Middle frontal gyrus (tissue), 1 donor: ENCODE data around the gene OTOF.
A peak's percentile ranks its signal among the peaks of the same experiment; 100 is the strongest.

Experiments used
- DNase-seq: peaks from one replicate; pipeline ENCODE4 v3.0.0-alpha.2; 2015; ENCODE audit warnings: low spot score; ENCODE audit errors: extremely low spot score

Gene OTOF

GRCh38 chr2:26503231-26503880 is 25.4 kb upstream of the OTOF start:
- peak; percentile 14 for DNase-seq

- DNase-seq, result no peak
These were observed 22.5 kb upstream of the OTOF start for GRCh38 chr2:26500406-26500805.

- DNase-seq, result no peak
These were observed 17.9 kb upstream of the OTOF start for GRCh38 chr2:26495705-26496297.

GRCh38 chr2:26494891-26495290 is 17.0 kb upstream of the OTOF start:
- DNase-seq, result no peak

- no peak for DNase-seq
These were observed 16.3 kb upstream of the OTOF start for GRCh38 chr2:26494199-26494598.

GRCh38 chr2:26493566-26493965 is 15.6 kb upstream of the OTOF start:
- DNase-seq, result no peak

- DNase-seq, result no peak
These were observed 15.0 kb upstream of the OTOF start for GRCh38 chr2:26492749-26493515.

GRCh38 chr2:26491563-26492167 is 13.7 kb upstream of the OTOF start:
- DNase-seq, result no peak

GRCh38 chr2:26489213-26489850 is 11.4 kb upstream of the OTOF start:
- DNase-seq, result no peak

GRCh38 chr2:26488463-26489212 is 10.7 kb upstream of the OTOF start:
- DNase-seq, result no peak

- no peak for DNase-seq
These were observed 9.3 kb upstream of the OTOF start for GRCh38 chr2:26487192-26487591.

GRCh38 chr2:26486789-26487188 is 8.9 kb upstream of the OTOF start:
- DNase-seq, result no peak

- no peak for DNase-seq
These were observed 7.9 kb upstream of the OTOF start for GRCh38 chr2:26485725-26486418.

- DNase-seq, result no peak
These were observed 7.2 kb upstream of the OTOF start for GRCh38 chr2:26485099-26485498.

- no peak for DNase-seq
These were observed 6.7 kb upstream of the OTOF start for GRCh38 chr2:26484579-26484978.

- no peak for DNase-seq
These were observed 6.1 kb upstream of the OTOF start for GRCh38 chr2:26483957-26484565.

GRCh38 chr2:26483516-26483915 is 5.6 kb upstream of the OTOF start:
- no peak for DNase-seq

GRCh38 chr2:26483027-26483326 is 5.1 kb upstream of the OTOF start:
- DNase-seq, result no peak

GRCh38 chr2:26482211-26483026 is 4.5 kb upstream of the OTOF start:
- no peak for DNase-seq
